IPS-NIHi7 (cell line): ENCODE measurements around the gene UBE2N.
"Not testable (repeated sequence)": the region's sequence is repeated elsewhere in the genome, so short reads cannot be mapped to it uniquely, and the experiment has no call there.

ENCODE experiments used
- DNase-seq: peaks from one replicate; pipeline ENCODE4 v3.0.0; 2012; ENCODE audit warnings: mixed read lengths; ENCODE audit errors: extremely low spot score

UBE2N gene

GRCh38 chr12:93412396-93412795, 29.4 kb downstream of the UBE2N start:
- not testable (repeated sequence) for DNase-seq

- not testable (repeated sequence) for DNase-seq
Measured at GRCh38 chr12:93411060-93411459, 30.7 kb downstream of the UBE2N start.

- not testable (repeated sequence) for DNase-seq
Measured at GRCh38 chr12:93409343-93410187, 32.2 kb downstream of the UBE2N start.

DNA sequence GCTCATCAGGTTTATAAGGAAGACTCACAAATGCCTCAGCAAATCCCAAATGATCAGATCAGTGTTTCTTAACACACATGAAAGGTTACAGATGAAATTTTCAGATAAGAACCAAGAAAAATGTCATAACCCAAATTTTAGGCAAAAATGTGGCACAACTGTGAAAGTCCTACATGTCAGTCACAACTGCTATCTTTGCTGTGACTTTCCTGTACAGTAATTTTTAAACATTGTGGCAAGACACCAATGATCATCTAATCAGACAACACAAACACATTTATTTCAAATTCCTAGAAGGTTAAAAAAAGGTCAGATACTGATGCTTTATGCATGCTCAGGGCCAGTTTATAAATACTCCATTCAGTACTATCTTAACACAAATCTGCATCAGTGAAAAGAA, 32.9 kb downstream of the UBE2N start:
- DNase-seq, result no peak

- DNase-seq, result no peak
Measured at GRCh38 chr12:93407963-93408283, 33.8 kb downstream of the UBE2N start.

GRCh38 chr12:93407054-93407962, 34.4 kb downstream of the UBE2N start:
- DNase-seq, result no peak

DNA sequence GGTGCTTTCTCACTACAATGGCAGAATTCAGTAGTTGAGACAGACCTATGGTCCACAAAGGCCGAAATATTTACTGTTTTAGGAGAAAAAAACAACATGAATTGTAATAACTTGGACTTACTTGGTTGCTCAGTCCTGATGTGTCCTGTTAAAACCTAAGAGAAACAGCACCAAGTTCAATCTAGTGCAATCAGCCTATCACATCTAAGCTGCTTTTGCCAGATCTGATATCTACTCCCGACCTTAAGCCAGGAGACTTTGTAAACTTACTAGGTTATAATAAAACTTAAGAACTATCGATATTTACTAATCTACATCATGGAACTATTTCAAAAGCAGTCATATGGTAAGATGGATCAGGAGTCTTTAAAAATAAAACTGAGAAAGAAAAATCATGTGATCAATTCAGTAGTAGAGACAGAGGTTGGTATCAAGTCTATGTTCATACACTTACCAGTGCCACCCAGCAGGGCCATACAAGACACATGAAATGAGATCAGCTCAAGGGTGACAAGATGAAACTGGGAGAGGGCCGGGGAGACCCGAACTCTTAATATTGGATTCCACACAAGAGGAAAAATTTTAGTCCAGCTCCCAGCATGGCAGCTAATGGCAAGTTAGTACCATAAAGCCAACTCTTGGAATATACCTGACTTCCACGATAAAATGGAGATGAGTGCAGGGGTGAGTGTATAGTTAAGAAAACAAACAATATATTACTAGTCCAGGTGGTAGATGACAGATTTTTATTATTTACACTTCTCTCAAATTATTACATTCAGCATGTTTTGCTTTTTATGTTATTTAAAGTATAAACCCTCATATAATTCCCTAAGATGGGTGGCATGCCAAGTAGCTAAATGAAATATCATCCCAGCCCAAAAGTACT, 36.5 kb downstream of the UBE2N start:
- DNase-seq, result no peak

DNA sequence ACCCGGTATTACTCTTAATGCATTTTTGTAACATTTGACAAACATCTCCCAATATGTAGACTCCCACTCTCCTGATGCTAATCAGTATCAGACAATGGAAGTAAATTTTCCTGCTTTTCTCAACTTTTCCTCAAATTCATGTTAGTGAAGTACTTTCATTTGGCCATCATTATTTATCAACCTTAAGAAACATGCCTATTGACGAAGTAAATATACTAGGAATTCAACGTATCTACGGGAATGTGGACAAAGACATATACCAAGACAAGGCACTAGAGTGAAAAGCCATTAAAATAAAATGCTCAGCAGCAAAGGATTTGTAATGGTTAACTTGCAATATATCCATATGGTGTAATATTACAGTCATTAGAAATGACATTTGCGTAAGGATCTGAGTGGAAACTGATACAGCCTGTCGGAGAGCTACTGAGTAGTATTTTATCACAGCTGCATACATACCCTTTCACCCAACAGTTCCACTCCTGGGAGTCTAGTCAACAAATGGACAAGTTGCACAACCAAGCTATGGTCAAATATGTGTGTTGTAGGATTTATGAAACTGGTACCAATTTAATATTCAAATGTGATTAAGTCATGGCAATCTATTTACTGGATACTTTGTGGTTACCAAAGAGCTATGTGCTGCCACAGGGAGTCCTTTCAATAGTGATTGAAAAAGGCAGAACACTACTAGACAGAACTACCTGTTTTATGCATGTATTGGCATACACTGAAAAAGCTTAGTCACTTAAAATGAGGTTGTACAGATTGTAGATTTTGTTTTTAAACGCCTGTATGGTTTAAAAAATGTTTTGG, 37.6 kb downstream of the UBE2N start:
- no peak for DNase-seq

DNA sequence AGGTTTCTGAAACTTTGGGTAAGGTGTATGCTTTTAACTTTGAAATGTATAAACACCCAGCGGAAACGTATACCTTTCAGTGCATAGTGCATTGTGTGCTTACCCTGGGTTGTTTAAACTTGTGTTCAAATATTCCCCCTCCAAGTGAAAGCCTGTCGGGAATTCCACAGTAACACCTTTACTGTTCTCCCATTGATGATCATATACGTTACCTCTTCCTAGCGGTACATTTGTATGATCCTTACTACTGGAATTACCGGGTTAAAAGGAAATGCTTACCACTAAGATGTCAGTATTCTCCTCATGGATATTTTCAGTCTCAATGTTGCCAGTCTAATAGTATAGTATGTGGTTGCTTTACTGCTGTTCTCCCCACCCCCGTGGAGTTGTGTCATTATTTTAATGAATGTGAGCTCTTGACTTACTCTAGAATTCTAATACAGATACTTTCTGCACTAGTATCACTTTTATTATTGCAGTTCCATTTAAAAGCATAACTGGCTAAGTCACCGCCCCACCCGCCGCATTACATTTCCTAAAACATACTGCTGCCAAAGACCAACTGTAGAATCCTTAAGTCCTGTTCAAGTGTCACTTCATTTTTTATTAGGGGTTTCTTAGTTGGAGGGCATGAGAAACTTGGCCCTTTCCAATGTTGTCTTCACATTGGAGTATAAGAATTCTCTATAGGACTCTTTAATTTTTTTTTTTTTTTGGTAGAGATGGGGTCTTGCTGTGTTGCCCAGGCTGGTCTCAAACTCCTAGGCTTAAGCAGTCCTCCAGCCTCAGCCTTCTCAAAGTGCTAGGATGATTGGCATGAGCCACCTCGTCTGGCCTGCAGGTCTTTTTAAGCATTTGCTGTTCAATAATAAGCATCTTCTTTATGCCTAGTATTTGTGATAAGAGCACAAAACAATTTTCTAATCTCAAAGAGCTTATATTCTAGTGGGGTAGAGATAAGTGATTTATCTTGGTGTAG, 39.1 kb downstream of the UBE2N start:
- DNase-seq, result no peak

GRCh38 chr12:93399183-93399863, 42.4 kb downstream of the UBE2N start:
- not testable (repeated sequence) for DNase-seq

DNA sequence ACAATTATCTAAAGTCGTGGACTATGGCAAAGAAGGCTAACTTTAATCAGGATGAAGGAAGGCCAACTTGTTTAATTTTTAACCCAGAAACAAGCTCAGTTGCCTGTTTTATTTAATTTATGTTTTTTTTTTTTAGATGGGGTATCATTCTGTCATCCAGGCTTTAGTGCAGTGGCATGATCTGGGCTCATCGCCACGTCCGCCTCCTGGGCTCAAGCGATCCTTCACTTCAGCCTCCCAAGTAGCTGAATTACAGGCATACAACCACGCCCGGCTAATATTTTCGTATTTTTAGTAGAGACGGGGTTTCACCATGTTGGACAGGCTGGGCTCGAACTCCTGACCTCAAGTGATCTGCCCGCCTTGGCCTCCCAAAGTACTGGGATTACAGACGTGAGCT, 44.3 kb downstream of the UBE2N start:
- DNase-seq, result no peak

GRCh38 chr12:93393425-93393824, 48.3 kb downstream of the UBE2N start:
- DNase-seq, result no peak

DNA sequence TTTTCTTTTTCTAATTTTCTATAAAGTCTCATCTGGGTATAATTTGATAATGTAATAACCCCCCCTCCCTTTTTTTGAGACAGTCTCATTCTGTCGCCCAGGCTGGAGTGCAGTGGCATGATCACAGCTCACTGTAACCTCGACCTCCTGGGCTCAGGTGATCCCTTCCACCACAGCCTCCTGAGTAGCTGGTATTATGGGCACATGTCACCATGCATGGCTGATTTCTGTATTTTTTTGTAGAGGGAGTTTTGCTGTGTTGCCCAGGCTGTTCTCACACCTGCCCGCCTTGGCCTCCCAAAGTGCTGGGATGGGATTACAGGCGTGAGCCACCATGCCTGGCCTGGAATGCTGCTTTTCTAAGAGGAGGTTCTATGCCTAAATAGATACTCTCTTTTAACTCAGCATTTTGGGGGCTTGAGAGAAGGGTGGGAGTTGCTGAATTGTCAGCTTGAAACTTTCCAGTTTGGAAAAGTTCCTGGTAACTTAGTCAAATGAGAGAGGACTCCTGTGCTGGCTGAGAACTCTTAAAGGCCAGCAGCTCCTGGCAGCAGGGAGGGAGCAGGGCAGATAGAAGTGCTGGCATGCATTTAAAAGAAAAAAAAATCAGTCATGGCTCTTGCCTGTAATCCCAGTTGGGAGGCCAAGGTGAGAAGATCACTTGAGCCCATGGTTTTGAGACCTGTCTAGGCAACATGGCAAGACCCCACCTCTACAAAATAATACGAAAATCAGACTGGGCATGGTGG, 51.0 kb downstream of the UBE2N start:
- DNase-seq, result no peak

GRCh38 chr12:93390031-93390430, 51.7 kb downstream of the UBE2N start:
- no peak for DNase-seq

- DNase-seq, result no peak
Measured at GRCh38 chr12:93387780-93388179, 54.0 kb downstream of the UBE2N start.

DNA sequence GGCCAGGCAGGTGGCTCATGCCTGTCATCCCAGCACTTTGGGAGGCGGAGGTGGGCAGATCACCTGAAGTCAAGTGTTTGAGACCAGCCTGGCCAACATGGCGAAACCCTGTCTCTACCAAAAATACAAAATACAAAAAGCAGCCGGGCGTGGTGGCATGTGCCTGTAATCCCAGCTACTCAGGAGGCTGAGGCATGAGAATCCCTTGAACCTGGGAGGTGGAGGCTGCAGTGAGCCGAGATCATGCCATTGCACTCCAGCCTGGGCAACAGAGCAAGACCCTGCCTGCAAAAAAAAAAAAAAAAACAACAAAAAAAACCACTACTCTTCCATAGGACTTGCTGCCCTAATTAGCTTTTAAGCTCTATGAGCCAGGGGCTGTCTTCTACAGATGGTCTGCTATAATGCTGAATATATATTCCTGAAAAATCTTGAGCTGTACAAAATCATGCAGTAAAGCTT, 59.7 kb downstream of the UBE2N start:
- not testable (repeated sequence) for DNase-seq

GRCh38 chr12:93381161-93381975, 60.4 kb downstream of the UBE2N start:
- no peak for DNase-seq
